ENCODE results near the gene LBP. TPM values are rescaled to one million over a fixed set of nuclear protein-coding genes. Genes with fewer than 3 reads are reported as not detected.

The LBP gene
- total and polyA plus RNA-seq, 2 experiments from 2014 or later: 0.10 to 0.19 TPM

DNA sequence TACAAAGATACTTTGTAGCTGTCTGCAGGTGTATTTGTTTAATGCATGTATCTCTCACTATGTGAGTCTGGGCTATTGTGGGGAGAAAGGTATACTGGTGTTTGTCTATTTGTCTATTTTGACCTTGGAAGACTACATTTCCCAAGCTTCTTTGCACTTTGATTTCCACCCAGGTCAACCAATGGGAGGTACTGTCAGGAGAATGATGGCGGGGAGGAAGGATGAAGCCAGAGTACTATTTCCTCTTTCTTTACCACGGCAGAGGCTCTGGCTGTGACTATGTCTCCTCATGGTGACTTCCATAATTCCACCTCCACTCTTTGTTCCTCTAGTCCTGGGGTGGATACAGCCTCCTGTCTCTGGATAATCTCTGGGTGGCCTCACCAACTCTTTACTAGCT, 23.1 kb downstream of the LBP start:
- TF ChIP-seq, protein P1, sequence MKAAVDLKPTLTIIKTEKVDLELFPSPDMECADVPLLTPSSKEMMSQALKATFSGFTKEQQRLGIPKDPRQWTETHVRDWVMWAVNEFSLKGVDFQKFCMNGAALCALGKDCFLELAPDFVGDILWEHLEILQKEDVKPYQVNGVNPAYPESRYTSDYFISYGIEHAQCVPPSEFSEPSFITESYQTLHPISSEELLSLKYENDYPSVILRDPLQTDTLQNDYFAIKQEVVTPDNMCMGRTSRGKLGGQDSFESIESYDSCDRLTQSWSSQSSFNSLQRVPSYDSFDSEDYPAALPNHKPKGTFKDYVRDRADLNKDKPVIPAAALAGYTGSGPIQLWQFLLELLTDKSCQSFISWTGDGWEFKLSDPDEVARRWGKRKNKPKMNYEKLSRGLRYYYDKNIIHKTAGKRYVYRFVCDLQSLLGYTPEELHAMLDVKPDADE (IDR thresholded peaks at IDR 0.05): peak; percentile 72; the same call in 1 of the 2 replicates
- TF ChIP-seq NANOG (IDR thresholded peaks at IDR 0.05; ENCODE audit: borderline replicate concordance) (no peak), CREB1 (CRISPR knock-in tag; IDR thresholded peaks at IDR 0.05; ENCODE audit: low read depth) (no peak), EZH2phosphoT487 (IDR thresholded peaks at IDR 0.05; ENCODE audit: unreplicated experiment) (no peak), STAT1 (IDR thresholded peaks at IDR 0.05; ENCODE audit: unreplicated experiment) (no peak)
- no peak overlapping the region for H3K27ac ChIP-seq (ENCODE audit: low read depth)
- H3F3A ChIP-seq (replicated peaks; ENCODE audit: low read depth): no peaks in the 10 kb centered on the region
- H2AFZ ChIP-seq: peak overlapping the region; percentile 90
- Mint-ChIP-seq H3K9me3 (no peaks in the 10 kb centered on the region), H3K4me1 (peaks cover 7% of the 10 kb centered on the region; the same call in 2 of the 3 replicates), H3K36me3 (ENCODE audit: low read depth) (no peaks in the 10 kb centered on the region), H3K27me3 (ENCODE audit: insufficient read depth, low read depth, poor library complexity) (peaks cover 5% of the 10 kb centered on the region), H3K27ac (no peak overlapping the region), H3K4me3 (peak overlapping the region; percentile 32; the same call in 1 of the 3 replicates)
- H3K4me1 ChIP-seq (ENCODE audit: insufficient read depth): no peaks in the 10 kb centered on the region
- DNase-seq (ENCODE audit: low spot score): peak; percentile 66
- no peak overlapping the region for H3K4me2 ChIP-seq
- no peaks in the 10 kb centered on the region for H3K27me3 ChIP-seq (ENCODE audit: insufficient read depth)
- H4K20me1 ChIP-seq (replicated peaks; ENCODE audit: insufficient read depth): no peaks in the 10 kb centered on the region
- no peaks in the 10 kb centered on the region for H3K36me3 ChIP-seq (ENCODE audit: insufficient read depth)
- H3K4me3 ChIP-seq: no peak overlapping the region
- 0 out of 2 replicates have a peak, but pooled peaks cover 2% of the 10 kb centered on the region for H3K9me2 ChIP-seq (ENCODE audit: insufficient read depth)
- ATAC-seq: peak; percentile 88
- no peaks in the 10 kb centered on the region for H3K79me2 ChIP-seq (replicated peaks; ENCODE audit: insufficient read depth)

DNA sequence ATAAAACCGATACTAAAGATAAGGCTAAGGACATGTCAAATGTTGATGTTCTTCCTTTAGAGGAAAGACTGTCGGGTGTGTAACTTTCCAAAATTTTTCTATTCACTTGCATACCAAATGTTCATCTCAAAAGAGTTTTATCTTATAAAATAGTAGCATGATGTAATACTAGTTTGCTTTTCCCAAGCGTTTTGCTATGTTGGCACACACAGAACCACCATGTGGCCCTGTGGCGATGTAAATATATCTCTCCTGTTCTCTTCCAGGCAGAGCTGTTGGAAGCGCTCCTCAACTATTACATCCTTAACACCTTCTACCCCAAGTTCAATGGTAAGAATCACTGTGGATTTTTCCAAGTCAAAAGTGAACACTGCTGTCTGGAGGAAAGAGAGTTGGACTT, 26.5 kb downstream of the LBP start:
- Histone ChIP-seq H2AFZ (peak overlapping the region; percentile 47; the same call in 1 of the 2 replicates), H3K79me2 (replicated peaks; ENCODE audit: insufficient read depth) (no peaks in the 10 kb centered on the region), H3K4me3 (no peak overlapping the region), H3K27ac (ENCODE audit: low read depth) (no peak overlapping the region), H3K9me2 (ENCODE audit: insufficient read depth) (0 out of 2 replicates have a peak, but pooled peaks cover 2% of the 10 kb centered on the region), H3F3A (replicated peaks; ENCODE audit: low read depth) (no peaks in the 10 kb centered on the region), H4K20me1 (replicated peaks; ENCODE audit: insufficient read depth) (no peaks in the 10 kb centered on the region), H3K36me3 (ENCODE audit: insufficient read depth) (no peaks in the 10 kb centered on the region), H3K27me3 (ENCODE audit: insufficient read depth) (no peaks in the 10 kb centered on the region), H3K4me2 (no peak overlapping the region), H3K4me1 (ENCODE audit: insufficient read depth) (no peaks in the 10 kb centered on the region)
- ATAC-seq (no peak), DNase-seq (ENCODE audit: low spot score) (no peak)
- TF ChIP-seq, protein P1 (IDR thresholded peaks at IDR 0.05): no peak
- TF ChIP-seq EZH2phosphoT487 (IDR thresholded peaks at IDR 0.05; ENCODE audit: unreplicated experiment): no peak
- TF ChIP-seq, protein P2, sequence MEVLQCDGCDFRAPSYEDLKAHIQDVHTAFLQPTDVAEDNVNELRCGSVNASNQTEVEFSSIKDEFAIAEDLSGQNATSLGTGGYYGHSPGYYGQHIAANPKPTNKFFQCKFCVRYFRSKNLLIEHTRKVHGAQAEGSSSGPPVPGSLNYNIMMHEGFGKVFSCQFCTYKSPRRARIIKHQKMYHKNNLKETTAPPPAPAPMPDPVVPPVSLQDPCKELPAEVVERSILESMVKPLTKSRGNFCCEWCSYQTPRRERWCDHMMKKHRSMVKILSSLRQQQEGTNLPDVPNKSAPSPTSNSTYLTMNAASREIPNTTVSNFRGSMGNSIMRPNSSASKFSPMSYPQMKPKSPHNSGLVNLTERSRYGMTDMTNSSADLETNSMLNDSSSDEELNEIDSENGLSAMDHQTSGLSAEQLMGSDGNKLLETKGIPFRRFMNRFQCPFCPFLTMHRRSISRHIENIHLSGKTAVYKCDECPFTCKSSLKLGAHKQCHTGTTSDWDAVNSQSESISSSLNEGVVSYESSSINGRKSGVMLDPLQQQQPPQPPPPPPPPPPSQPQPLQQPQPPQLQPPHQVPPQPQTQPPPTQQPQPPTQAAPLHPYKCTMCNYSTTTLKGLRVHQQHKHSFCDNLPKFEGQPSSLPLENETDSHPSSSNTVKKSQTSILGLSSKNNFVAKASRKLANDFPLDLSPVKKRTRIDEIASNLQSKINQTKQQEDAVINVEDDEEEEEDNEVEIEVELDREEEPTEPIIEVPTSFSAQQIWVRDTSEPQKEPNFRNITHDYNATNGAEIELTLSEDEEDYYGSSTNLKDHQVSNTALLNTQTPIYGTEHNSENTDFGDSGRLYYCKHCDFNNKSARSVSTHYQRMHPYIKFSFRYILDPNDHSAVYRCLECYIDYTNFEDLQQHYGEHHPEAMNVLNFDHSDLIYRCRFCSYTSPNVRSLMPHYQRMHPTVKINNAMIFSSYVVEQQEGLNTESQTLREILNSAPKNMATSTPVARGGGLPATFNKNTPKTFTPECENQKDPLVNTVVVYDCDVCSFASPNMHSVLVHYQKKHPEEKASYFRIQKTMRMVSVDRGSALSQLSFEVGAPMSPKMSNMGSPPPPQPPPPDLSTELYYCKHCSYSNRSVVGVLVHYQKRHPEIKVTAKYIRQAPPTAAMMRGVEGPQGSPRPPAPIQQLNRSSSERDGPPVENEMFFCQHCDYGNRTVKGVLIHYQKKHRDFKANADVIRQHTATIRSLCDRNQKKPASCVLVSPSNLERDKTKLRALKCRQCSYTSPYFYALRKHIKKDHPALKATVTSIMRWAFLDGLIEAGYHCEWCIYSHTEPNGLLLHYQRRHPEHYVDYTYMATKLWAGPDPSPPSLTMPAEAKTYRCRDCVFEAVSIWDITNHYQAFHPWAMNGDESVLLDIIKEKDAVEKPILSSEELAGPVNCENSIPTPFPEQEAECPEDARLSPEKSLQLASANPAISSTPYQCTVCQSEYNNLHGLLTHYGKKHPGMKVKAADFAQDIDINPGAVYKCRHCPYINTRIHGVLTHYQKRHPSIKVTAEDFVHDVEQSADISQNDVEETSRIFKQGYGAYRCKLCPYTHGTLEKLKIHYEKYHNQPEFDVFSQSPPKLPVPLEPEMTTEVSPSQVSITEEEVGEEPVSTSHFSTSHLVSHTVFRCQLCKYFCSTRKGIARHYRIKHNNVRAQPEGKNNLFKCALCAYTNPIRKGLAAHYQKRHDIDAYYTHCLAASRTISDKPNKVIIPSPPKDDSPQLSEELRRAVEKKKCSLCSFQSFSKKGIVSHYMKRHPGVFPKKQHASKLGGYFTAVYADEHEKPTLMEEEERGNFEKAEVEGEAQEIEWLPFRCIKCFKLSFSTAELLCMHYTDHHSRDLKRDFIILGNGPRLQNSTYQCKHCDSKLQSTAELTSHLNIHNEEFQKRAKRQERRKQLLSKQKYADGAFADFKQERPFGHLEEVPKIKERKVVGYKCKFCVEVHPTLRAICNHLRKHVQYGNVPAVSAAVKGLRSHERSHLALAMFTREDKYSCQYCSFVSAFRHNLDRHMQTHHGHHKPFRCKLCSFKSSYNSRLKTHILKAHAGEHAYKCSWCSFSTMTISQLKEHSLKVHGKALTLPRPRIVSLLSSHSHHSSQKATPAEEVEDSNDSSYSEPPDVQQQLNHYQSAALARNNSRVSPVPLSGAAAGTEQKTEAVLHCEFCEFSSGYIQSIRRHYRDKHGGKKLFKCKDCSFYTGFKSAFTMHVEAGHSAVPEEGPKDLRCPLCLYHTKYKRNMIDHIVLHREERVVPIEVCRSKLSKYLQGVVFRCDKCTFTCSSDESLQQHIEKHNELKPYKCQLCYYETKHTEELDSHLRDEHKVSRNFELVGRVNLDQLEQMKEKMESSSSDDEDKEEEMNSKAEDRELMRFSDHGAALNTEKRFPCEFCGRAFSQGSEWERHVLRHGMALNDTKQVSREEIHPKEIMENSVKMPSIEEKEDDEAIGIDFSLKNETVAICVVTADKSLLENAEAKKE (CRISPR knock-in tag; IDR thresholded peaks at IDR 0.05): no peak
- TF ChIP-seq EZH2 (IDR thresholded peaks at IDR 0.05; ENCODE audit: low read depth, unreplicated experiment): no peak
- TF ChIP-seq, protein P3, sequence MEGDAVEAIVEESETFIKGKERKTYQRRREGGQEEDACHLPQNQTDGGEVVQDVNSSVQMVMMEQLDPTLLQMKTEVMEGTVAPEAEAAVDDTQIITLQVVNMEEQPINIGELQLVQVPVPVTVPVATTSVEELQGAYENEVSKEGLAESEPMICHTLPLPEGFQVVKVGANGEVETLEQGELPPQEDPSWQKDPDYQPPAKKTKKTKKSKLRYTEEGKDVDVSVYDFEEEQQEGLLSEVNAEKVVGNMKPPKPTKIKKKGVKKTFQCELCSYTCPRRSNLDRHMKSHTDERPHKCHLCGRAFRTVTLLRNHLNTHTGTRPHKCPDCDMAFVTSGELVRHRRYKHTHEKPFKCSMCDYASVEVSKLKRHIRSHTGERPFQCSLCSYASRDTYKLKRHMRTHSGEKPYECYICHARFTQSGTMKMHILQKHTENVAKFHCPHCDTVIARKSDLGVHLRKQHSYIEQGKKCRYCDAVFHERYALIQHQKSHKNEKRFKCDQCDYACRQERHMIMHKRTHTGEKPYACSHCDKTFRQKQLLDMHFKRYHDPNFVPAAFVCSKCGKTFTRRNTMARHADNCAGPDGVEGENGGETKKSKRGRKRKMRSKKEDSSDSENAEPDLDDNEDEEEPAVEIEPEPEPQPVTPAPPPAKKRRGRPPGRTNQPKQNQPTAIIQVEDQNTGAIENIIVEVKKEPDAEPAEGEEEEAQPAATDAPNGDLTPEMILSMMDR (conservative IDR thresholded peaks at IDR 0.05; ENCODE audit: low read depth in 2 of 2): no peak
- TF ChIP-seq CREB1 (CRISPR knock-in tag; IDR thresholded peaks at IDR 0.05; ENCODE audit: low read depth): no peak
- TF ChIP-seq ZNF114 (CRISPR knock-in tag; IDR thresholded peaks at IDR 0.05): no peak
- TF ChIP-seq ZNF331 (CRISPR knock-in tag; IDR thresholded peaks at IDR 0.05; ENCODE audit: low read depth): no peak
- peaks cover 6% of the 10 kb centered on the region for H3K27me3 Mint-ChIP-seq (ENCODE audit: insufficient read depth, low read depth, poor library complexity)
- no peak overlapping the region for H3K27ac Mint-ChIP-seq
- H3K4me1 Mint-ChIP-seq: peaks cover 7% of the 10 kb centered on the region; the same call in 2 of the 3 replicates
- H3K36me3 Mint-ChIP-seq (ENCODE audit: low read depth): peaks cover 5% of the 10 kb centered on the region; the same call in 1 of the 3 replicates
- no peak overlapping the region for H3K4me3 Mint-ChIP-seq
- H3K9me3 Mint-ChIP-seq: peaks cover 7% of the 10 kb centered on the region

All from GM23338 (cell line).